HepG2 (cell line): ENCODE results near the gene RPL41. TPM values are rescaled to one million over a fixed set of nuclear protein-coding genes. Genes with fewer than 3 reads are reported as not detected.

Experiments used
- CBFB ChIP-seq: sonication (generic); formaldehyde crosslinking; IDR thresholded peaks from 2 replicates; pipeline ENCODE4 v1.4.0; 2020; ENCODE audit warnings: missing genetic modification reagents
- CREM ChIP-seq, 2 experiments: sonication (generic) in 1 of 2; formaldehyde crosslinking in 1 of 2; IDR thresholded peaks; 2 replicates each; pipeline versions ENCODE4 v1.4.0 to v1.6.1; 2016 to 2020; ENCODE audit warnings: antibody characterized with exemption in 1 of 2, mild to moderate bottlenecking in 1 of 2, missing genetic modification reagents in 1 of 2
- DMAP1 ChIP-seq: IDR thresholded peaks from 2 replicates; pipeline ENCODE4 v1.6.1; 2016
- IKZF1 ChIP-seq: fragments of 450-650 bp; IDR thresholded peaks from 2 replicates; pipeline ENCODE4 v1.7.1; 2016
- ISX ChIP-seq: sonication (generic); formaldehyde crosslinking; conservative IDR thresholded peaks from 2 replicates; pipeline ENCODE4 v1.5.0; 2020; ENCODE audit warnings: missing genetic modification reagents
- MAFK ChIP-seq, 2 experiments: IDR thresholded peaks in 1 of 2; conservative IDR thresholded peaks in 1 of 2; 2 replicates each; pipeline ENCODE4 v1.6.1; 2011; ENCODE audit warnings: improper control_type of control experiment in 2 of 2, low read length in 2 of 2
- MEIS2 ChIP-seq: sonication (generic); formaldehyde crosslinking; IDR thresholded peaks from 2 replicates; pipeline ENCODE4 v1.9.0; 2021; ENCODE audit warnings: mild to moderate bottlenecking, missing genetic modification reagents
- RARG ChIP-seq: sonication (generic); formaldehyde crosslinking; IDR thresholded peaks from 2 replicates; pipeline ENCODE4 v1.4.0; 2020; ENCODE audit warnings: low read depth, mild to moderate bottlenecking, missing genetic modification reagents
- THAP11 ChIP-seq: IDR thresholded peaks from 2 replicates; pipeline ENCODE4 v1.6.1; 2016; ENCODE audit warnings: missing biosample characterization, missing genetic modification reagents
- ZBED4 ChIP-seq: sonication (generic); formaldehyde crosslinking; IDR thresholded peaks from 2 replicates; pipeline ENCODE4 v1.4.0; 2020; ENCODE audit warnings: missing genetic modification reagents, borderline replicate concordance
- ZBTB20 ChIP-seq: sonication (generic); formaldehyde crosslinking; IDR thresholded peaks from 2 replicates; pipeline ENCODE4 v1.8.1; 2023; ENCODE audit warnings: missing genetic modification reagents, low read depth, mild to moderate bottlenecking, borderline replicate concordance
- ZBTB39 ChIP-seq: sonication (generic); formaldehyde crosslinking; IDR thresholded peaks from 2 replicates; pipeline ENCODE4 v1.5.0; 2020; ENCODE audit warnings: missing genetic modification reagents
- ZMAT3 ChIP-seq: sonication (generic); formaldehyde crosslinking; conservative IDR thresholded peaks from 2 replicates; pipeline ENCODE4 v1.7.0; 2021; ENCODE audit warnings: missing genetic modification reagents
- ZNF205 ChIP-seq: IDR thresholded peaks from 2 replicates; pipeline ENCODE4 v1.6.1; 2018; ENCODE audit warnings: missing biosample characterization, missing genetic modification reagents
- ZNF329 ChIP-seq: sonication (generic); formaldehyde crosslinking; IDR thresholded peaks from 2 replicates; pipeline ENCODE4 v1.9.0; 2021; ENCODE audit warnings: low read depth, mild to moderate bottlenecking, missing genetic modification reagents
- ZNF451 ChIP-seq: sonication (generic); formaldehyde crosslinking; IDR thresholded peaks from 2 replicates; pipeline ENCODE4 v1.5.0; 2020; ENCODE audit warnings: mild to moderate bottlenecking, missing genetic modification reagents
- ZNF570 ChIP-seq: sonication (generic); formaldehyde crosslinking; IDR thresholded peaks from 2 replicates; pipeline ENCODE4 v1.4.0; 2020; ENCODE audit warnings: mild to moderate bottlenecking, missing genetic modification reagents, borderline replicate concordance
- ZNF644 ChIP-seq: IDR thresholded peaks from 2 replicates; pipeline ENCODE4 v1.6.1; 2016; ENCODE audit warnings: low read depth
- ZNF720 ChIP-seq: sonication (generic); formaldehyde crosslinking; IDR thresholded peaks from 2 replicates; pipeline ENCODE4 v1.4.0; 2020; ENCODE audit warnings: missing genetic modification reagents
- ZUFSP ChIP-seq: sonication (generic); formaldehyde crosslinking; IDR thresholded peaks from 2 replicates; pipeline ENCODE4 v1.9.0; 2021; ENCODE audit warnings: missing genetic modification reagents, mild to moderate bottlenecking, borderline replicate concordance
- polyA plus RNA-seq, 8 experiments: library from polyadenylated mRNA; depleted of rRNA in 3 of 8; stranded (reverse) in 7 of 8; unstranded in 1 of 8; fragments of >200 nt; fragmentation: Illumina TruSeq in 4 of 8; extraction: Trizol in 4 of 8; gene quantifications; 2 replicates each; pipeline versions ENCODE4 v1.2.1 to v1.2.3, GENCODE V29; 2011 to 2016; ENCODE audit warnings: low read depth in 4 of 8, missing spikeins in 1 of 8, mixed read lengths in 1 of 8; ENCODE audit not compliant: insufficient read depth in 1 of 8
- total RNA-seq, 5 experiments: library from RNA; depleted of rRNA; stranded (reverse); fragments of >200 nt; fragmentation: Illumina TruSeq; extraction: Trizol; gene quantifications; 2 replicates each; pipeline ENCODE4 v1.2.3, GENCODE V29; 2016; ENCODE audit warnings: low read depth in 1 of 5
- TF ChIP-seq, protein P1 (sequence below): sonication (generic); formaldehyde crosslinking; IDR thresholded peaks from 2 replicates; pipeline ENCODE4 v1.4.0; 2020; ENCODE audit warnings: missing genetic modification reagents, low read depth, mild to moderate bottlenecking, borderline replicate concordance

Gene RPL41
- total and polyA plus RNA-seq, 2 of the 13 experiments (the other 11 are each of a cell fraction or from before 2014, with no cell fraction given), result 4,012 to 7,670 TPM

- TF ChIP-seq, protein P1, sequence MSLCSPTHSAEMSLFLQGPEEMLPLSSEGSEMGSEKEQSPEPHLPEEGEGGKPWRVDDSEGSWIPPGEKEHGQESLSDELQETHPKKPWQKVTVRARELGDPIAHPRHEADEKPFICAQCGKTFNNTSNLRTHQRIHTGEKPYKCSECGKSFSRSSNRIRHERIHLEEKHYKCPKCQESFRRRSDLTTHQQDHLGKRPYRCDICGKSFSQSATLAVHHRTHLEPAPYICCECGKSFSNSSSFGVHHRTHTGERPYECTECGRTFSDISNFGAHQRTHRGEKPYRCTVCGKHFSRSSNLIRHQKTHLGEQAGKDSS, result peak; percentile 79; the same call in 1 of the 2 replicates
- peak; percentile 79 for TF ChIP-seq MEIS2 (CRISPR knock-in tag)
- TF ChIP-seq ZNF329 (CRISPR knock-in tag), result no peak
- no peak for TF ChIP-seq IKZF1
- peak; percentile 80; the same call in 1 of the 2 replicates for TF ChIP-seq RARG (CRISPR knock-in tag)
- no peak for TF ChIP-seq ZNF570
- no peak for TF ChIP-seq ZUFSP (CRISPR knock-in tag)
- TF ChIP-seq MAFK (conservative IDR thresholded peaks at IDR 0.05 in 1 of 2, IDR thresholded peaks at IDR 0.05 in 1 of 2; ENCODE audit: low read length in 2 of 2), result no peak
- TF ChIP-seq CBFB (CRISPR knock-in tag), result peak; percentile 52; the same call in 1 of the 2 replicates
- no peak for TF ChIP-seq ZBTB20 (CRISPR knock-in tag)
- no peak for TF ChIP-seq ZBTB39 (CRISPR knock-in tag)
- peak; percentile 95 for TF ChIP-seq DMAP1 (CRISPR knock-in tag)
- TF ChIP-seq ZNF644 (CRISPR knock-in tag), result peak; percentile 36; the same call in 1 of the 2 replicates
- 0 out of 2 replicates have a peak, but pooled peaks have one; percentile 15 for TF ChIP-seq ZNF451
- TF ChIP-seq CREM (IDR thresholded peaks at IDR 0.05), result peak; percentile 98
- TF ChIP-seq CREM (CRISPR knock-in tag; IDR thresholded peaks at IDR 0.05), result peak; percentile 51; the same call in 1 of the 2 replicates
- peak; percentile 96 for TF ChIP-seq THAP11 (CRISPR knock-in tag)
- TF ChIP-seq ZNF205 (CRISPR knock-in tag), result 0 out of 2 replicates have a peak, but pooled peaks have one; percentile 73
- TF ChIP-seq ZNF720 (CRISPR knock-in tag), result no peak
- TF ChIP-seq ISX (CRISPR knock-in tag), result no peak
- TF ChIP-seq ZMAT3 (CRISPR knock-in tag), result no peak
- TF ChIP-seq ZBED4, result peak; percentile 61; the same call in 1 of the 2 replicates
These were observed at the start of gene RPL41 (continued) for GRCh38 chr12:56116267-56117081.
